NCI-H748 (cell line): ENCODE measurements around the gene TNF.

ENCODE experiments used
- DNase-seq: peaks from one replicate; lab custom pipeline; 2025; ENCODE audit not compliant: unreplicated experiment; lab: John Stamatoyannopoulos, UW

Gene TNF

DNA sequence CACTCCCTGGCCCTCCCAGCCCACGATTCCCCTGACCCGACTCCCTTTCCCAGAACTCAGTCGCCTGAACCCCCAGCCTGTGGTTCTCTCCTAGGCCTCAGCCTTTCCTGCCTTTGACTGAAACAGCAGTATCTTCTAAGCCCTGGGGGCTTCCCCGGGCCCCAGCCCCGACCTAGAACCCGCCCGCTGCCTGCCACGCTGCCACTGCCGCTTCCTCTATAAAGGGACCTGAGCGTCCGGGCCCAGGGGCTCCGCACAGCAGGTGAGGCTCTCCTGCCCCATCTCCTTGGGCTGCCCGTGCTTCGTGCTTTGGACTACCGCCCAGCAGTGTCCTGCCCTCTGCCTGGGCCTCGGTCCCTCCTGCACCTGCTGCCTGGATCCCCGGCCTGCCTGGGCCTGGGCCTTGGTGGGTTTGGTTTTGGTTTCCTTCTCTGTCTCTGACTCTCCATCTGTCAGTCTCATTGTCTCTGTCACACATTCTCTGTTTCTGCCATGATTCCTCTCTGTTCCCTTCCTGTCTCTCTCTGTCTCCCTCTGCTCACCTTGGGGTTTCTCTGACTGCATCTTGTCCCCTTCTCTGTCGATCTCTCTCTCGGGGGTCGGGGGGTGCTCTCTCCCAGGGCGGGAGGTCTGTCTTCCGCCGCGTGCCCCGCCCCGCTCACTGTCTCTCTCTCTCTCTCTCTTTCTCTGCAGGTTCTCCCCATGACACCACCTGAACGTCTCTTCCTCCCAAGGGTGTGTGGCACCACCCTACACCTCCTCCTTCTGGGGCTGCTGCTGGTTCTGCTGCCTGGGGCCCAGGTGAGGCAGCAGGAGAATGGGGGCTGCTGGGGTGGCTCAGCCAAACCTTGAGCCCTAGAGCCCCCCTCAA, 3.1 kb upstream of the TNF start, which contains the start of gene LTA:
TSS of gene LTA (plus strand) at position 249 of the 871 bp plus-strand sequence. CDS start at position 703, 454 bp downstream.
- no peak for DNase-seq

DNA sequence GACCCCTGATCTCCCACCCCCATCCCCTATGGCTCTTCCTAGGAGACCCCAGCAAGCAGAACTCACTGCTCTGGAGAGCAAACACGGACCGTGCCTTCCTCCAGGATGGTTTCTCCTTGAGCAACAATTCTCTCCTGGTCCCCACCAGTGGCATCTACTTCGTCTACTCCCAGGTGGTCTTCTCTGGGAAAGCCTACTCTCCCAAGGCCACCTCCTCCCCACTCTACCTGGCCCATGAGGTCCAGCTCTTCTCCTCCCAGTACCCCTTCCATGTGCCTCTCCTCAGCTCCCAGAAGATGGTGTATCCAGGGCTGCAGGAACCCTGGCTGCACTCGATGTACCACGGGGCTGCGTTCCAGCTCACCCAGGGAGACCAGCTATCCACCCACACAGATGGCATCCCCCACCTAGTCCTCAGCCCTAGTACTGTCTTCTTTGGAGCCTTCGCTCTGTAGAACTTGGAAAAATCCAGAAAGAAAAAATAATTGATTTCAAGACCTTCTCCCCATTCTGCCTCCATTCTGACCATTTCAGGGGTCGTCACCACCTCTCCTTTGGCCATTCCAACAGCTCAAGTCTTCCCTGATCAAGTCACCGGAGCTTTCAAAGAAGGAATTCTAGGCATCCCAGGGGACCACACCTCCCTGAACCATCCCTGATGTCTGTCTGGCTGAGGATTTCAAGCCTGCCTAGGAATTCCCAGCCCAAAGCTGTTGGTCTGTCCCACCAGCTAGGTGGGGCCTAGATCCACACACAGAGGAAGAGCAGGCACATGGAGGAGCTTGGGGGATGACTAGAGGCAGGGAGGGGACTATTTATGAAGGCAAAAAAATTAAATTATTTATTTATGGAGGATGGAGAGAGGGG, 1.9 kb upstream of the TNF start:
- no peak for DNase-seq

DNA sequence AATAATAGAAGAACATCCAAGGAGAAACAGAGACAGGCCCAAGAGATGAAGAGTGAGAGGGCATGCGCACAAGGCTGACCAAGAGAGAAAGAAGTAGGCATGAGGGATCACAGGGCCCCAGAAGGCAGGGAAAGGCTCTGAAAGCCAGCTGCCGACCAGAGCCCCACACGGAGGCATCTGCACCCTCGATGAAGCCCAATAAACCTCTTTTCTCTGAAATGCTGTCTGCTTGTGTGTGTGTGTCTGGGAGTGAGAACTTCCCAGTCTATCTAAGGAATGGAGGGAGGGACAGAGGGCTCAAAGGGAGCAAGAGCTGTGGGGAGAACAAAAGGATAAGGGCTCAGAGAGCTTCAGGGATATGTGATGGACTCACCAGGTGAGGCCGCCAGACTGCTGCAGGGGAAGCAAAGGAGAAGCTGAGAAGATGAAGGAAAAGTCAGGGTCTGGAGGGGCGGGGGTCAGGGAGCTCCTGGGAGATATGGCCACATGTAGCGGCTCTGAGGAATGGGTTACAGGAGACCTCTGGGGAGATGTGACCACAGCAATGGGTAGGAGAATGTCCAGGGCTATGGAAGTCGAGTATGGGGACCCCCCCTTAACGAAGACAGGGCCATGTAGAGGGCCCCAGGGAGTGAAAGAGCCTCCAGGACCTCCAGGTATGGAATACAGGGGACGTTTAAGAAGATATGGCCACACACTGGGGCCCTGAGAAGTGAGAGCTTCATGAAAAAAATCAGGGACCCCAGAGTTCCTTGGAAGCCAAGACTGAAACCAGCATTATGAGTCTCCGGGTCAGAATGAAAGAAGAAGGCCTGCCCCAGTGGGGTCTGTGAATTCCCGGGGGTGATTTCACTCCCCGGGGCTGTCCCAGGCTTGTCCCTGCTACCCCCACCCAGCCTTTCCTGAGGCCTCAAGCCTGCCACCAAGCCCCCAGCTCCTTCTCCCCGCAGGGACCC, 981 bp upstream of the TNF start:
- no peak for DNase-seq

DNA sequence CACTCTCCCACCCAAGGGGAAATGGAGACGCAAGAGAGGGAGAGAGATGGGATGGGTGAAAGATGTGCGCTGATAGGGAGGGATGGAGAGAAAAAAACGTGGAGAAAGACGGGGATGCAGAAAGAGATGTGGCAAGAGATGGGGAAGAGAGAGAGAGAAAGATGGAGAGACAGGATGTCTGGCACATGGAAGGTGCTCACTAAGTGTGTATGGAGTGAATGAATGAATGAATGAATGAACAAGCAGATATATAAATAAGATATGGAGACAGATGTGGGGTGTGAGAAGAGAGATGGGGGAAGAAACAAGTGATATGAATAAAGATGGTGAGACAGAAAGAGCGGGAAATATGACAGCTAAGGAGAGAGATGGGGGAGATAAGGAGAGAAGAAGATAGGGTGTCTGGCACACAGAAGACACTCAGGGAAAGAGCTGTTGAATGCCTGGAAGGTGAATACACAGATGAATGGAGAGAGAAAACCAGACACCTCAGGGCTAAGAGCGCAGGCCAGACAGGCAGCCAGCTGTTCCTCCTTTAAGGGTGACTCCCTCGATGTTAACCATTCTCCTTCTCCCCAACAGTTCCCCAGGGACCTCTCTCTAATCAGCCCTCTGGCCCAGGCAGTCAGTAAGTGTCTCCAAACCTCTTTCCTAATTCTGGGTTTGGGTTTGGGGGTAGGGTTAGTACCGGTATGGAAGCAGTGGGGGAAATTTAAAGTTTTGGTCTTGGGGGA, 754 bp downstream of the TNF start:
- DNase-seq, result no peak

DNA sequence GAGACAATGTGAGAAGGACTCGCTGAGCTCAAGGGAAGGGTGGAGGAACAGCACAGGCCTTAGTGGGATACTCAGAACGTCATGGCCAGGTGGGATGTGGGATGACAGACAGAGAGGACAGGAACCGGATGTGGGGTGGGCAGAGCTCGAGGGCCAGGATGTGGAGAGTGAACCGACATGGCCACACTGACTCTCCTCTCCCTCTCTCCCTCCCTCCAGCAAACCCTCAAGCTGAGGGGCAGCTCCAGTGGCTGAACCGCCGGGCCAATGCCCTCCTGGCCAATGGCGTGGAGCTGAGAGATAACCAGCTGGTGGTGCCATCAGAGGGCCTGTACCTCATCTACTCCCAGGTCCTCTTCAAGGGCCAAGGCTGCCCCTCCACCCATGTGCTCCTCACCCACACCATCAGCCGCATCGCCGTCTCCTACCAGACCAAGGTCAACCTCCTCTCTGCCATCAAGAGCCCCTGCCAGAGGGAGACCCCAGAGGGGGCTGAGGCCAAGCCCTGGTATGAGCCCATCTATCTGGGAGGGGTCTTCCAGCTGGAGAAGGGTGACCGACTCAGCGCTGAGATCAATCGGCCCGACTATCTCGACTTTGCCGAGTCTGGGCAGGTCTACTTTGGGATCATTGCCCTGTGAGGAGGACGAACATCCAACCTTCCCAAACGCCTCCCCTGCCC, 1.7 kb downstream of the TNF start:
- no peak for DNase-seq

DNA sequence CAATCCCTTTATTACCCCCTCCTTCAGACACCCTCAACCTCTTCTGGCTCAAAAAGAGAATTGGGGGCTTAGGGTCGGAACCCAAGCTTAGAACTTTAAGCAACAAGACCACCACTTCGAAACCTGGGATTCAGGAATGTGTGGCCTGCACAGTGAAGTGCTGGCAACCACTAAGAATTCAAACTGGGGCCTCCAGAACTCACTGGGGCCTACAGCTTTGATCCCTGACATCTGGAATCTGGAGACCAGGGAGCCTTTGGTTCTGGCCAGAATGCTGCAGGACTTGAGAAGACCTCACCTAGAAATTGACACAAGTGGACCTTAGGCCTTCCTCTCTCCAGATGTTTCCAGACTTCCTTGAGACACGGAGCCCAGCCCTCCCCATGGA, 2.2 kb downstream of the TNF start:
- no peak for DNase-seq

DNA sequence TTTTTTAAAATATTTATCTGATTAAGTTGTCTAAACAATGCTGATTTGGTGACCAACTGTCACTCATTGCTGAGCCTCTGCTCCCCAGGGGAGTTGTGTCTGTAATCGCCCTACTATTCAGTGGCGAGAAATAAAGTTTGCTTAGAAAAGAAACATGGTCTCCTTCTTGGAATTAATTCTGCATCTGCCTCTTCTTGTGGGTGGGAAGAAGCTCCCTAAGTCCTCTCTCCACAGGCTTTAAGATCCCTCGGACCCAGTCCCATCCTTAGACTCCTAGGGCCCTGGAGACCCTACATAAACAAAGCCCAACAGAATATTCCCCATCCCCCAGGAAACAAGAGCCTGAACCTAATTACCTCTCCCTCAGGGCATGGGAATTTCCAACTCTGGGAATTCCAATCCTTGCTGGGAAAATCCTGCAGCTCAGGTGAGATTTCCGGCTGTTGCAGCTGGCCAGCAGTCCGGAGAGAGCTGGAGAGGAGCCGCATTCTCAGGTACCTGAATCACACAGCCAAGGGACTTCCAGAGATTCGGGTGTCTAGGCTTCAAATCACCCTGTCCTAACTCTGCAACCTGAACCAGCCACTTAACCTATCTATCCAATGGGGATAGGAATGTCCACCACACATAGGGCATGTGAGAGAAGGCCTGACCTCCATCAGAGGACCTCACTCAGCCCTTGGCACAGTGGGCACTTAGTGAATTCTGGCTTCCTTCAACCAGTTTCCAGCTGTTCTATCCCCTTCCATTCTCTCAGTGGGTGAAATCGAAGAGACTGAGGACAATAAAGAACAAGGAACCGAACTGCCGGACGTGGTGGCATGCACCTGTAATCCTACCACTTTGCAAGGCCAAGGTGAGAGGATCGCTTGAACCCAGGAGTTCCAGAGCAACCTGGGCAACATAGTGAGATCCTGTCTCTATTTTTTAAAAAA, 3.1 kb downstream of the TNF start:
- no peak for DNase-seq

DNA sequence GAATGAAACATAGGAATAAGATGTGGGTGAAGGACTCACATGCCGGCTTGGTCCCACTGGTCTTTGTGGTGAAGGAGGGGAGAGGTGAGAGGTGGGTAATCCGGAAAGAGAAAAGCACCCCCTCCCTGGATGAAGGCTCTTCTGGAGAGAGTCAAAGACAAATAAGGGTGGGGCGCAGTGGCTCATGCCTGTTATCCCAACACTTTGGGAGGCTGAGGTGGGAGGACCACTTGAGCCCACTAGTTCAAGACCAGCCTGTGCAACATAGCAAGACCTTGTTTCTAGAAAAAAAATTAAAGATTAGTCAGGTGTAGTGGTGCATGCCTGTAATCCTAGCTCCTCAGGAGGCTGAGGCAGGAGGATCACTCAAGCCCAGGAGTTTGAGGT, 3.7 kb downstream of the TNF start:
- no peak for DNase-seq

DNA sequence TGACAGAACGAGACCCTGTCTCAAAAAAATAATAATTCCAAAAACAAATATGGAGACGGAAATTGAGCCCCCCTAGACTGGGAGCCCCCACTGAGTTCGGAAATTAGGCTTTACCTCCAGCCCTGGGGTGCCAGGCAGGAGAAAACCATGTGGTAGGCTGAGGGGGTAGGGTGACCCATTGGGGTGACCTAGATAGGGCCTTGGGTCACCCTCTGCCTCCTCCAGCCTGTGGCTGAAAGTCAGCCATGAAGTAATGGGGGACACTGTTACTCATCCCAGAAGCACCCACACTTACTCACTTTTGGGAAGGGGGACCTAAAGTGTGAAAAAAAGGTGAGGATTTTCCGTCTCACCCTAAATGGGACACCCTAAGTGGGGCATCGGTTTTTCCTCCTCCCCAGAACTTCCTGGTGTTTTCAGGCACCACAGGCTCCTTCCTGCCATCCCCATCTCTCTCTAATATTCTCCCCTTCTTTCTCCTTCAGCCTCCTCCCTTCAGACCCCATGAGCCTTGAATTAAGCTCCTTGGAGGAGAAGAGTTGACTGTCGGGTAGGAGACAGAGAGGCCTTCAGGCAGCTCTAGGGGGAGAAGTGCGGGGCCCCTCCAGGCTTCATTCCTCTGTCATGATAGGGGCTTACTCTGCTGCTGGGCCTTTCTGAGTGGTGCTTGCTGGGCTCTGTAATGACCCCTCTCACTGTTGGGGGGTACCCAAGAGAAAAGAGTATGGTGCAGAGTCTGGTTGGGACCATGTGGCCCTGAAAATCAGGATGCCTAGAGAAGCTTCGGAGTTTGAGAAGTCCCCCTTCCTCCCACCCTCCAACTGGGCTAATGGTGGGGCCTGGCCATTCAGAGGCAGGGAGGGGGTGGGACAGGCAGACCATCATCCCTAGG, 4.4 kb downstream of the TNF start:
- DNase-seq, result no peak

DNA sequence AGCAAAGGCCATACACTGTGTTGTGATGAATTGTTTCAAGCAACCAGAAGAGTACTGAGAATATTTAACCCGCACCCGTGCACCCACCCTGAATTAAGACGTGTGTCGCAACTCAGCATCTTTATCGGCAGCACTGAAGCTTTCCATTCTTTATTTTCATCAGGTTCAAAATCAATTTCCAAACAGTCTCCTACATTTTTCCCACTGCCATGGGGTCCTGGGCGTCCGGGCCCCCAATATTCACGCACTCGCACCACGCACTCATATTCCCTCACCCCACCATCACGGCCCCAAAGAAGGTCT, 5.0 kb downstream of the TNF start:
- DNase-seq, result no peak

DNA sequence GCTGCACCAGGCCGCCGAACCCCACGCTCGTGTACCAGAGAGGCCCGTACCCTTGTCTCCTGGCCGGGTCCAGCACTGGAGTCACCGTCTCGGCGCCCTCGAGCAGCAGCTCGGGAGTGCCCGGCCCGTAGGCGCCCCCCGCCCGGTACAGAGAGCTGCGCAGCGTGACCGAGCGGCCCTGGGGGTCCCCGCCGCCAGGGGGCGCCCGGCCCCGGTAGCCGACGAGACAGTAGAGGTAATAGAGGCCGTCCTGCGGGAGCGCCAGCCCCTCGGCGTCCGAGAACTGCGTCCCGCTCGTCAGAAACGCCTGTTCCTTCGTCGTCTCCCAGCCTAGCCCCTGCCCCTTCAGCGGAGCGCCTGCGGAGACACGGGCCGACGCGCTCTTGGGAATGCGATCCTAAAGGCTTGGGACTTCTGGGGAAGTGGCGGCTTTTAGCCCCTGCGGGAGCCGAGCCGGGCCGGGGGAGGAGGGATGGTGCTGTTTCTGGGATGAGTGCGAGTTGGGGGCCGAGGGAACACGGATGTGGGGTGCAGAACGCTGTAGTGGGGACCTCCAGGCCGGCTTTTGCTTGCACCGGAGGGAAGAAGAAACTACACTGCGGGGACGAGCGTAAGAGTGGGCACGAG, 5.6 kb downstream of the TNF start:
- DNase-seq, result peak; percentile 89

DNA sequence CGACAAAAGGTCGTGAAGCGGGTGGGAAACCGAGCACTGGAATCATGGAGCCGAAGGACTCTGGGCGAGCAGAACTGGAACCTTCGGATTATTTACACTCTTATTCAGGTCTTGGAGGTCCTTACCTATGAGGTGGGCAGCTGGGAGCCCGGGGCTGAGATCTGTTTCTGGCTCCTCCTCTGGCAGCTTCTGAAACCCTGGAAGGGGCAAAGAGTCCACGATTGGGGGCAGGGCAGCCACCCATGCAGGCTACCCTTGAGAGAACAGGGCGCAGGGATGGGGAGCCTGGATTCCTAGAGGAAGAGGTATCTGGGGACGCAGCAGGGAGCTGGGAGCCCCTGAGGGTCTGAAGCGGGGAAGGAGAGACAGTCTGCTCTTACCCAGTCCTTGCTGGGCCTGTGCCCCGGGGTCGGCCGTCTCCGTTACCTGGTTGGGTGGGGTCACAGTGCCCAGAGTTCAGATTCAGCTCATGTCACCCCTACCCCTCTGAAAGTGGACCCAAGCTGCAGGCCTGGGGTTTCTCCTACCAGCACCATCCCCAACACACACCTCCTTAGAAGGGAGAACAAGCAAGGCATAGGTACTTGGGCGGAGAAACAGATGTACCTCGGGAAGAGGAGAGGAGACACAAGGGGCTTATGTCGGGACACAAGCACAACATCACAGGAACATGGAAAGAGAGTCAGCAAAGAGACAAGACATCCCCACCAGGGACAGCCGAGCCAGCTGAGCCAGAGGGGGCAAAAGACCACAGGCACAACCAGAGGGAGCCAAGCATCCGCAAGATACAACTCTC, 6.3 kb downstream of the TNF start:
- DNase-seq, result no peak

DNA sequence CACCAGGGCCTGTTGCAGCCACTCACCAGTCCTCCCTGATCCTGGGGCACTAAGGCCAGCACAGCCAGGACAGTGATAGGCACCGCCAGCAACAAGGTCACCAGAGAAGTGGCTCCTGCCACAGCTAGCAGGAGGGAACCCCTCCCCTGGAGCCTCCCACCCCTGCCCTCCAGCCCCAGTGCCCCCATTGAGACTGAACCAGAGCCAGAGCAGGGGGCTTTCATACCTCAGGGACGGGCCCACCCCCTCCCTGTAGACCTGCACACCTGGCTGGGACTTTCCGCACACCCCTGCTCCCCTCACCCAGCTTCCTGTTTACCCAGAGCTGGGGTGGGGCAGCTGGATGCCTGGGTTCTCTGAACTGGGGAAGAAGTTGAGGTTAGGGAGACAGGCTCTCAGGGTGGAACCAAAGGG, 6.9 kb downstream of the TNF start, which contains the start of gene LTB:
TSS of gene LTB (minus strand) at position 195 of the 414 bp plus-strand sequence. CDS start at position 188, 7 bp downstream.
- DNase-seq, result no peak

DNA sequence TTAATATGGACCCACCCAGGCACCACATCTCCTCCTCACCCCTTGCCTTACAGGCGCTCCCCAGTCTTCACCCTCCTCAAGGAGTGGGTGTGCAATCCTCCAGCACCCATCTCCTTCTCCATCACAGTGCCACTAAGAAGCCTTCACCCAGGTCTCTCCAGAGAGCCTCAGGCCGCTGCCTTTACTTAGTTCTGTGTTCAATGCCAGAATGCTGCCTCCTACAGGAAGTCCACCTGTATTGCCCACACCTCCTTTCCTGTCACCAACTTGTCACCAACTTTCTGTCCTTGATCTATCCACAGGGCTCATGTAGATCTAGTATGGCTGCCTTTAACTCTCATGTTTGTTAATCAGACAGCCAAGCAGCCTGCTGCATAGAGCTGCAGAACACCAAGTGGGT, 10.1 kb downstream of the TNF start:
- DNase-seq, result no peak

DNA sequence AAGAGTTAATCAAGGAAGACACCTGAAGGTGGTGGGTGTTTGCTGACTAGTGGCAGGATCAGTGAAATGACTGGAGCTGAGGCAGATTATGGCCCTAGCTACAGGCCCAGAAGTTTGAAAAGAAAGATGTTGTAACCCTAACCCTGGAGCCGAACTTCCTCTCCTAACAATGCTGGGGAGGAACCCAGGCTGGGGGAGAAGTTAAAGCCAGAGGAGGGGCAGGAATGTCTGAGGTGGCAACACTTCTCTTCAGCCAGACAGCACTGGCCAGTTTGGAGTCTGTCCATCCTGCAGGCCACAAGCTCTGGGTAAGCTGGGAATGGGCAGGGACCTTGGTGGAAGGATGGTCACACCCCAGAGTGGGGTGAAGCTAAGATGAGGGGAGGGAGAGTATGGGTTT, 10.6 kb downstream of the TNF start, which contains the start of gene LST1:
TSS of gene LST1 (plus strand) at position 270 of the 400 bp plus-strand sequence. CDS start 1,023 bp downstream, outside the sequence.
- no peak for DNase-seq

DNA sequence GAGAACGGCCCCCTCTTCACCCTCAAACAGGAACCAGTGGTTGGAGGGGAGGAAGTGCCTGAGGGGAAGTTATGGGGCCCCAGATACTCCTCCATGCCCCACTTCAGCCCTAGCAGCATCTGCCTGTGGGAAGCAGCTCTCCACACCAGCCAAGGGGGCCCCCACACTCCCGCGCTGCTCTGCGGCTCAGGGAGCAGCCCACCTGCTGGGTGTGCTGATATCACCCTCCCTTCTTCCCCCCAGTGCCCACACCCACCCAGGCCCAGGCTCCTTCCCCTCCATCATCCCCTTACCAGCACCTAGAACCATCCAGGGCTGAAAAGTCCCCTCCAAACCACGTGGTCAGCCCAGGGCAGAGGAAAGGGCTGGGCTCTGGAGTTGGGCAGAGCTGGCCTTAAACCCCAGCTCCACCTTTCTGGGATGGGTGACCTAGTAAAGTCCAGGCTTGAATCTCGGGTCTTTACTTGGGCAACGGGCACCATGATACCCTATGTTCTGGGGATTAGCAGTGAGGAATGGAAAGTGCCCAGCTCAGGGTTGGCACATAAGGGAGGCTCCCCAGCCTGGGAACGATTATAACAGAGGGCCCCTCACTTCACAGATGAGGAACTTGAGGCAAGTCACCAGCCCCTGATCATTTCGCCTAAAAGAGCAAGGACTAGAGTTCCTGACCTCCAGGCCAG, 11.4 kb downstream of the TNF start:
- no peak for DNase-seq
